HEK293T (cell line): ENCODE measurements around the gene SLC25A44.

Source experiments
- ARNT ChIP-seq: fragments of 450-650 bp; IDR thresholded peaks from 2 replicates; pipeline ENCODE4 v1.6.1; 2017; ENCODE audit warnings: mild to moderate bottlenecking
- BHLHE40 ChIP-seq: fragments of 450-650 bp; IDR thresholded peaks from 2 replicates; pipeline ENCODE4 v1.6.1; 2016; ENCODE audit warnings: mild to moderate bottlenecking, moderate library complexity, borderline replicate concordance
- ELF4 ChIP-seq: fragments of 450-650 bp; IDR thresholded peaks from 2 replicates; pipeline ENCODE4 v1.6.1; 2017; ENCODE audit warnings: antibody characterized with exemption
- FOXM1 ChIP-seq: fragments of 450-650 bp; IDR thresholded peaks from 2 replicates; pipeline ENCODE4 v1.6.1; 2017; ENCODE audit warnings: mild to moderate bottlenecking, borderline replicate concordance
- NFRKB ChIP-seq: fragments of 450-650 bp; IDR thresholded peaks from 2 replicates; pipeline ENCODE4 v1.6.1; 2016; ENCODE audit warnings: mild to moderate bottlenecking, moderate library complexity
- SP1 ChIP-seq: fragments of 450-650 bp; IDR thresholded peaks from 2 replicates; pipeline ENCODE4 v1.6.1; 2017
- SUZ12 ChIP-seq: fragments of 450-650 bp; IDR thresholded peaks from 2 replicates; pipeline ENCODE4 v1.6.1; 2016; ENCODE audit warnings: mild to moderate bottlenecking
- TARDBP ChIP-seq: fragments of 450-650 bp; IDR thresholded peaks from 2 replicates; pipeline ENCODE4 v1.6.1; 2016
- ZNF384 ChIP-seq: fragments of 450-650 bp; IDR thresholded peaks from 2 replicates; pipeline ENCODE4 v1.6.1; 2016
- TF ChIP-seq, protein P1 (sequence below): fragments of 450-650 bp; IDR thresholded peaks from 2 replicates; pipeline ENCODE4 v1.6.1; 2016

GRCh38 chr1:156248323-156248683, 54.4 kb downstream of the SLC25A44 start:
- TF ChIP-seq SP1 (no peak), SUZ12 (no peak), ZNF384 (no peak), TARDBP (no peak), BHLHE40 (no peak), ELF4 (no peak), NFRKB (no peak), FOXM1 (no peak), ARNT (no peak)
- TF ChIP-seq, protein P1, sequence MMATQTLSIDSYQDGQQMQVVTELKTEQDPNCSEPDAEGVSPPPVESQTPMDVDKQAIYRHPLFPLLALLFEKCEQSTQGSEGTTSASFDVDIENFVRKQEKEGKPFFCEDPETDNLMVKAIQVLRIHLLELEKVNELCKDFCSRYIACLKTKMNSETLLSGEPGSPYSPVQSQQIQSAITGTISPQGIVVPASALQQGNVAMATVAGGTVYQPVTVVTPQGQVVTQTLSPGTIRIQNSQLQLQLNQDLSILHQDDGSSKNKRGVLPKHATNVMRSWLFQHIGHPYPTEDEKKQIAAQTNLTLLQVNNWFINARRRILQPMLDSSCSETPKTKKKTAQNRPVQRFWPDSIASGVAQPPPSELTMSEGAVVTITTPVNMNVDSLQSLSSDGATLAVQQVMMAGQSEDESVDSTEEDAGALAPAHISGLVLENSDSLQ, result no peak
